SK-N-MC (cell line): Measurements from ENCODE around the gene REL.

Source experiments
- EZH2 ChIP-seq: fragments of 200-600 bp; sonication (generic); IDR thresholded peaks from one replicate; pipeline ENCODE4 v1.6.1; 2017; ENCODE audit warnings: antibody characterized with exemption
- FOXP2 ChIP-seq: optimal IDR thresholded peaks from 2 replicates; pipeline ENCODE3; 2011; ENCODE audit warnings: mild to moderate bottlenecking, moderate library complexity; ENCODE audit not compliant: insufficient read depth; ENCODE audit errors: extremely low read length, control extremely low read depth
- POLR2AphosphoS5 ChIP-seq: IDR thresholded peaks from 2 replicates; pipeline ENCODE4 v1.6.1; 2012; ENCODE audit warnings: mild to moderate bottlenecking, low read depth, low read length, borderline replicate concordance

GRCh38 chr2:60832621-60833020 is 48.8 kb upstream of the REL start:
- TF ChIP-seq POLR2AphosphoS5: no peak
- no peak for TF ChIP-seq EZH2
- no peak for TF ChIP-seq FOXP2
